Choroid plexus epithelial cell (primary cell): ENCODE results near the gene ACAD9.

Experiments used
- DNase-seq: peaks from one replicate; pipeline ENCODE4 v3.0.0-alpha.2; 2010; ENCODE audit warnings: low read depth
- H3K4me3 ChIP-seq: 2 replicates; pipeline ENCODE4 v1.5.1; 2011; ENCODE audit warnings: low read depth, mild to moderate bottlenecking, control low read depth, low read length, moderate library complexity
- CTCF ChIP-seq: conservative IDR thresholded peaks from 2 replicates; pipeline ENCODE4 v1.5.1; 2011; ENCODE audit warnings: low read depth, mild to moderate bottlenecking, control low read depth, inconsistent platforms, low read length, moderate library complexity

ACAD9 gene

GRCh38 chr3:128872744-128873143 lies 6.7 kb upstream of the ACAD9 start:
- no peak for DNase-seq
- no peak for TF ChIP-seq CTCF
- no peak overlapping the region for H3K4me3 ChIP-seq

- no peak for DNase-seq
- TF ChIP-seq CTCF = no peak
- no peak overlapping the region for H3K4me3 ChIP-seq
Observed at GRCh38 chr3:128873244-128874022, 6.0 kb upstream of the ACAD9 start.

GRCh38 chr3:128874481-128875180 lies 4.8 kb upstream of the ACAD9 start:
- TF ChIP-seq CTCF = no peak
- DNase-seq = no peak
- no peak overlapping the region for H3K4me3 ChIP-seq

GRCh38 chr3:128875556-128876120 lies 3.8 kb upstream of the ACAD9 start:
- TF ChIP-seq CTCF = peak; percentile 65
- DNase-seq = peak; percentile 30
- H3K4me3 ChIP-seq = no peak overlapping the region

GRCh38 chr3:128878011-128878457 lies 1.4 kb upstream of the ACAD9 start:
- H3K4me3 ChIP-seq = peak overlapping the region; percentile 98
- DNase-seq = no peak
- no peak for TF ChIP-seq CTCF

- no peak for TF ChIP-seq CTCF
- peak; percentile 73 for DNase-seq
- peak overlapping the region; percentile 98 for H3K4me3 ChIP-seq
Observed at GRCh38 chr3:128878556-128879124, 780 bp upstream of the ACAD9 start.
